NCI-H82 (cell line): Measurements from ENCODE around the gene FZD8.
A peak's percentile ranks its signal among the peaks of the same experiment; 100 is the strongest.

ENCODE experiments used
- DNase-seq: peaks from one replicate; lab custom pipeline; 2025; lab: John Stamatoyannopoulos, UW

FZD8 gene

DNA sequence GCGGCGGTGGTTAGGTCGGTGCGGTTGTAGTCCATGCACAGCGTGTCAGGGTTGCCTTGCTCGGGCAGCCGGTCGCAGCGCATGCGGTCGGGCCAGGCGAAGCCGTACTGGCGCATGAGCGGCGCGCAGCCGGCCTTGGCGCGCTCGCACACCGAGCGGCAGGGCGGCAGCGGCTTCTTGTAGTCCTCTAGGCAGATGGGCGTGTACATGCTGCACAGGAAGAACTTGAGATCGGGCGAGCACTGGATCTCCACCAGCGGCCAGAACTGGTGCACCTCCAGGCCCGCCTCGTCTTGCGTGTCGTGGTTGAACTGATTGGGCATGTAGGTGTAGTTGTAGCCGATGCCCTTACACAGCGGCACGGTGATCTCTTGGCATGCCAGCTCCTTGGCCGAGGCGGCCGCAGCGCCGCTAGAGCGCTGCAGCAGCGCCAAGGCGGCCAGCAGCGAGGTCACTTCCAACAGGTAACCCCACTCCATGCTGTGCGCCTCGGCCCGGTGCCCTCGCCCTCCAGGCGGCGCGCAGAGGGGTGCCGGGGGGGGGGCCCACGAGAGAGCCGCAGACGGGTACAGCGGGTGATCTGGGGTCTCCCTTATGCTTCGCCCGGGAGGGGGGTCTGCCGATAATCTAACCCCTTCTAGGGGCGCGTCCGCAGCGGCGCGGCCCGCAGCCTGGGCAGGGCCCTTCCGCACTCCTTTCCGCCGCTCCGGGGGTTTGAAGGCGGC is 983 bp downstream of the FZD8 start:
- peak; percentile 83 for DNase-seq

DNA sequence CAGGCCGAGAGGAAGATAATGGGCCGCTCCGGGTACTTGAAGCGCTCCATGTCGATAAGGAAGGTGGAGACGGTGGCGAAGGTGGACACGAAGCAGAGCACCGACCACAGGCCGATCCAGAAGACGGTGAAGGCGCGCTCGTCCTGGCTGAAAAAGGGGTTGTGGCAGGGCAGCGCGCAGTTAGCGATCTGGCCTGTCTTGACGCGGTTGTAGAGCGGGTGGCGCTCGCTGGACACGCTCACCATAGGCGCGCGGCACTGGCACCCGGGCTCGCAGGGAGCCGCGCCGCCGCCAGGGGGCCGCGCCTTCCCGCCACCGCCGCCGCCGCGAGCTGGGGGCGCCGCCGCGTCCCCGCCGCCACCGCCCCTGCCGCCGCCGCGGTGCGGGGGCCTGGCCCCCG is 1.6 kb downstream of the FZD8 start:
- DNase-seq: peak; percentile 73

DNA sequence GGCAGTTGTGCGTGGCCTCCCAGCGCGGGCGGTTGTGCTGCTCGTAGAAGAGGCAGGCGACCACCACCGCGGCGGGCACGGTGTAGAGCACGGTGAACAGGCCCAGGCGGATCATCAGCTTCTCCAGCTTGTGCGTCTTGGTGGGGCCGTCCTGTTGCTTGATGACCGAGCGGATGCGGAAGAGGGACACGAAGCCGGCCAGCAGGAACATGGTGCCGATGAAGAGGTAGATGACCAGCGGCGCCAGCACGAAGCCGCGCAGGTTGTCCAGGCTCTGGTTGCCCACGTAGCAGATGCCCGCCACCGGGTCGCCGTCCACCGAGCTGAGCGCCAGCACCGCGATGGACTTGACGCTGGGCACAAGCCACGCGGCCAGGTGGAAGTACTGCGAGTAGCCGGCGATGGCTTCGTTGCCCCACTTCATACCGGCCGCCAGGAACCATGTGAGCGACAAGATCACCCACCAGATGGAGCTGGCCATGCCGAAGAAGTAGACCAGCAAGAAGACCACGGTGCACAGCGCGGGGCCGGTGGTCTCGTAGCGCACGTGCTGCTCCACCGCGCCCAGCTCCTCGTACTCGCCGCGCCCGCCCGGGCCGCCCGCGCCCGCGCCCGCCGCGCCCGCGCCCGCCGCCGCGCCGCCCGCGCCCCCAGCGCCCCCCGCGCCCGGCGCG is 2.2 kb downstream of the FZD8 start:
- peak; percentile 52 for DNase-seq

DNA sequence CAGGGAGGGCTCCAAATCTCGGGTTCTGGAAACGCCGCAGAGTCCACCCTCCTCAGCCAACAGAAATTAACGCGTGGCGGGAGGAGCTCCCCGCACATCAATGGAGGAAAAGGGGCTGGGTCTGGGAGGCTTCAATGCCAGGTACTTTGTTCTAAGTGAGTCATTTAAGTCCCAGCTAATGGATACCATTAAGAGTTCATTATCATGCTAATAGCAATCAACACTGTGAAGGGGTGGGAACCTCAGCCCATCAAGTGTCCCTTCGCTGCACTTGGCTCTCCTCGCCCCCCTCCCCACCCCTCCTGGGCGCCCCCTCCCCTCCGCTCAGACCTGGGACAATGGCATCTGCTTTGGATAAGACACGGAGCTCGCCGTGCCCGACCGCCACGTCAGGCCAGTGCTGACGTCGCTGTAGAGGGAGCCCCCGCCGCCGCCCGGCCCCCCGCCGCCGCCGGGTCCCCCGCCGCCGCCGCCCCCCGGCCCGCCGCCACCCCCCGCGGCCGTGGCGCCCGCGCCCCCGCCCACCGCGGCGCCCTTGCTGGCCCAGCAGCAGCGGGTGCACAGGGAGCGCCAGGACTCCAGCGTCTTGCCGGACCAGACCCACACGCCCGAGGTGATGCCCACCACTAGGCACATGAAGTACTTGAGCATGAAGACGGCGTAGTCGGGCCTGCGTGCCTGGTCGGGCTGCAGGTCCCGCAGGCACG is 2.9 kb downstream of the FZD8 start:
- DNase-seq: peak; percentile 38

DNA sequence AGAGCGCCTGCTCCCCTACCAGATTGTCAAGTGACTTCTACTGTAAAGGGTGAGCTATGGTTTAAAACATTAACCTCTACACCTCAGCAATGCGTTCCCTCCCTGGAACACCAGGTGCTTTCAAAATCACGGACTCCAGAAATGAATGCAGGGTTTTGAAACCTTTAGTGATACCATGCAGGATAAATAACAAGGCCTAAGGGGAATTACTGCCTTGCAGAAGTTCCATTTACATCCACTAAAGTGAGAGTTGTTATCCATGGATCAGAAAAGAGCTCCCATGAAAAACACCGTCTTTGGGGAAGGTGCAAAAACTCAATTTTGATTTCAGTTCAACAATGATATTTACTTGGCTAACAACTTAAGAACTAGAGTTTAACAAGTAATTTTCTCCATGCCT is 4.0 kb downstream of the FZD8 start:
- peak; percentile 7 for DNase-seq

DNA sequence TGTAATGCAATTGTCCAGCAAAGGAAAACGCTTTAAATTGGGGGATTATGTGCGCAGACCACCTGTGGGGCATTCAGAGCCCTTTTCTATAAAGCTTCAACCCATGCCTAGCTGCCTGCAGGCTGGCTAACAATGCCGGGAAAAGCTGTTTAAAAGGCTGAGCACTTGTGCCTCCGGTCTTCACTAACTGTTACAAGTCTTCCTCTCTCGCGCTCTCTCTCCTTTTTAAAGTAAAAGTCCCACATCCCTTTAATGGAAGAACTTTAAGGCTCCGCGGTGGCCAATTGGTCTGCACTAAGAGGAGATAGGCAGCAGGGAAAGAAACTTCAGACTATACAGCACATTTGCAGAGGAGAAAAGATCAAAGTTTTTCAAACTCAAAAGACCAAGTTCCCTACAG is 4.6 kb downstream of the FZD8 start:
- DNase-seq: peak; percentile 57

DNA sequence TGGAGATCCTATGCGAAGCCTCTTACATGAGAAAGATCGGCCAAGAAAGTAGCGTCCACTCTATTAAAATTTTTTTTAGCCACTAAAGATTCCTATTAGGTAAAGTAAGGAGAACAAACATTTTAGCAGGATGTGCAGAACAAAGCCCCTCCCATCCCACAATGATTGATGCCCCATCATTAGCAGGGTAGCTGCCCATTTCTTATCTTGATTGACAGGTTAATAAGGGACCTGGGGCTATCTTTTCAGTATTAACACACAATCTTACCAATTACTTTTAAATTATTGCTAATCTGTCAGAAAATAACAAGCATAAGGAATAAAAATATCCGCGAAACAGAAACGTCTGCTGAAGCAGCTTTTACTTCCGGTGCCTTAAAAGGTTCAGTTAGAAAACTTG is 5.1 kb downstream of the FZD8 start:
- DNase-seq: peak; percentile 29

DNA sequence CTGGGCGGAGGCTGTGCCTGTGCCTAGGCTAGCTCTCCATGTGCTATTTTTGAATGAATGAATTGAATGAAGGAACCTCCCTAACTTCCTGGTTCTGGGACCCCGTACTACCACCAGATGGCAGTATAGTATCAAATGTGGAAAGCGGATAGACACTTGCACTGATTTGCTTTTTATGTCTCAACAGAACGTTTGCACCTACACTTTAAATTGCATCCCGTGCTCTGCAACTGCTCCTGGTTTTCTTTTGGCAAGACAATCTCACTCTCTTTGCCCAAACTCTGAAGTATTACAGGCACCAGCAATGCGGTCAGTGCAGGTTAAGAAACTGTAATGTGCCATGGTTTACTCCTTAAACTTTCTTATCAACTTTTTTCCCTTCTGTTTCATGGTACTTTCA is 6.5 kb downstream of the FZD8 start:
- peak; percentile 82 for DNase-seq

DNA sequence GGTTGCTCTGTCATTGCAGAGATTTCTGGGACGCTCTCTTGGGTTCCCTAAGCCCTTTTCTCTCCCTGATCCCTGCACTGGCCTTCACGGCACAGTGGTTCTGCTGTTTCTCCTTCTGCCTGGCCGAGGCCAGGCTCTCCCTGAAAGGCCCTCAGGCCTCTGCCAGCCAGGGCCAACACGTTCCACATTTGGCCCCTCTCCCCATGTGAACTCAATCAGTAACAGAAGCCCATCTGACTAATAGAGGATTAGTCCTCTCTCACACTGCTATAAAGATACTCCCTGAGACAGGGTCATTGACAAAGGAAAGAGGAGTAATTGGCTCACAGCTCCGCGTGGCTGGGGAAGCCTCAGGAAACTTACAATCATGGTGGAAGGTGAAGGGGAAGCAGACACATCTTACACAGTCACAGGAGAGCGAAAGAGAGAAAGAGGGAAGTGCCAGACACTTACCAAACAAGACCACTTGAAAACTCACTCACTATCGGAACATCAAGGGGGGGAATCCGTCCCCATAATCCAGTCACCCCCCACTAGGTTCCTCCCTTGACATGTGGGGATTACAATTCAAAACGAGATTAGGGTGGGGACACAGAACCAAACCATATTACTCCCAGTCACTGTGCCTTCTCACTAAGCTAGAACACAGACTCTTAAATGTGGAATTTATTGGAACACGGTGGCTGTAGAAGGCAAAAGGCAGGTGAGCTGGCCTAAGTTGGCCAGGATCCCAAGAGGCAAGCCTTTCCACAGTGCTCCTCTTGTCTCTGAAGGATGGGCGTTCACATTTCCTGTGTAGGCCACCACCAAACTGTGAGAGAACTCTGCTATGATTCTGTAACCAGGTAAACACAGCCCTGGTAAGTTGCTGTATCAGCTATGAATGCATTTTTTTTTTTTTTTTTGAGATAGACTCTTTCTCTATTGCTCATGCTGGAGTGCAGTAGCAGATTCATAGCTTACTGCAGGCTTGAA is 8.8 kb downstream of the FZD8 start:
- peak; percentile 92 for DNase-seq

DNA sequence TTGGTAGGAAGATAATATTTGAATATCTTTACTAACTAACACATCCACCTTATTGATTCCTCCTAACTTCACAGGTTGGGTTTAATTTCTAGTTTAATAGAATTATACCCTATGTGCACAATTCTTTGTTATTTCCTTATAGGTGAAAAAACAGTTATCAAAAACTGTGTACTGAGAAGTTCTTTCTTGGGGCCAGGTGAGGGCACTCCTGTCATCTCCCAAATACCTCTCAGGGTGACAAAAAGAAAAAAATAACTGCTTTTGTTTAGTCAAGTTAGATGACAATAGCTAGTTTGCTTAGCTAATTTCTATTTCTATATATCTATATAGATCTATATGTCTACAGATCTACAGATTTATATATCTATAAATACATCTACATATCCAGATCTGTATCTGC is 10.1 kb downstream of the FZD8 start:
- DNase-seq: no peak

DNA sequence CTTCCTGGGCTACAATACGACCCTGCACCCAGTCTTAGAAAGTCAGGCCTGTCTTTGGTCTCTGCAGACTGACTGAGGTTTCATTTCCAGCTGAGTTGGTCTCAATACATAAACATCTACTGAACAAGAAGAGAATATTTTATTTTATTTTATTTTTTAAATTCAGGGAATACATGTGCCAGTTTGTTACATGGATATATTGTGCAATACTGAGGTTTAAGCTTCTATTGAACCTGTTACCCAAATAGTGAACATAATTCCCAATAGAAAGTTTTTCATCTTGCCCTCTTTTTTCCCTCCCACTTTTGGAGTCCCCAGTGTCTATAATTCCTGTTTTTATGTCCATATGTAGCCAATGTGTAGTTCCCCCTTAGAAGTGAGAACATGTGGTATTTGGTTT is 10.7 kb downstream of the FZD8 start:
- DNase-seq: no peak

DNA sequence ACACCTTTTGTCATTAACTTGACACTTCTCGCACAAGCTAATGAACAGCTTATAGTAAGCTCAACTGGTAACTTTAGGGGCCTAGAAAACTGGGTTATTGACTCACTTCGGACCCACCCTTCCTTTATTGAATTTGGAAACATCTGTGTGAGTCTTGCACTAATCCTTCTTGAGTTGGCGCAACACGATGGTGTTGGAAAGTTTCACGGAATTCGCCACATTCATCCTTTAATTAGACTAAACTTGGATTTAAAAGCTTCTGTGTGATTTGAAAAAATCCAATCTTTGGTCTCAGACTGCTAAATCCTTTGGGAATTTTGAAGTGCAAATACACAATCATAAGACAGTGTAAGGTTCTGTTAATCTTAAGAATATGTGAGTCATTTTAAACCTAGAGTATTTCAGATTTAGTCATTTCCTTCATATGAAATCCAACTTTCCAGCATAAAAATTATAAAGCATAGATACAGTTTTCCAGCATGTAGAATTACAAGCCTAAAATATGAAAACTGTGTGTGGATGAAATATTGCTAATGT is 15.1 kb downstream of the FZD8 start:
- DNase-seq: peak; percentile 83

DNA sequence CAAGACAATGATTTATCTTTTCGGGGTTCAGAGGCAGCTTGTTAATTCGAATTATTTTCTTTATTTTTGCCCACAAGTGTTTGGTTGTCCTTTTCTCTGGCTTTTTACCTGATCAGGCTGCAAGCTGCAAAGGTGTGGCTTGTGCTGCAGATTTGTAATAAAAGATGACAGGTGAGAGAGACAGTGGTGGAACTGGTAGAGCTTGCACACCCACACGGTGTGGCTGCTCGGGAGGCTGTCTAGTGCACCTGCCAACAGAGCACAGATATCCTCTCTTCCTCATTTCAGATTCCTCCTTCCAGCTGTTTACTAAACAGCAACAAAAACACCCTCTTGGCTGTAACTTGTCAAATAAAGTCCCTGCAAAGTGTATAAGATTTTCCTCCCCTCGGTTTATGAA is 27.8 kb downstream of the FZD8 start:
- no peak for DNase-seq

DNA sequence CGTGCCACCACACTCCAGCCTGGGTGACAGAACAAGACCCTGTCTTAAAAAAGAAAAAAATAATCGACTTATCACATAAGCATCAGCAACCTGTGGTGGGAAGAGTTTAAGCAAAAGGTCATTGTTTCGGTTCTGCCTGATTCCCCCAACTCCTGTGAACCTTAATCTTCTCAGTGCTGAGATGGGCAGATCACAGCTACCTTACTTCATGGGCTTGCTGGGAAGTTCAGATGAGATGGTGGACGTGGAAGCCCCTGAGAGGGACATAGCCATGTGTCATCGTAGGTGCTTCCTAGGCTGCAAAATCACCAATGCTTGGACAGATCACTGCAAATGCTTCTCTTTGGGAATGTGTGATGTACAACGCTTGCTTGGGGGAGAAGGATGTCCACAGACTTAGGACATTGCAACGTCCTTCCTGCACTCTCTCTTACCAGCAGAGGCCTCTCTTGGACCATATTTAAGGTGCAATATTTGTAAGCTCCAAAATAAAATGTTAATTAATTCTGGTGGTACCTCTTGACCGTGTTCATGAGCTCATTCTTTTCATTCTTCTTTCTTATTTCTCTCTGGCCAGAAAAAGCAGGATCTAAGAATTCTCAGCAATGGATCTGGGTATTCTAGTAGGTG is 28.4 kb downstream of the FZD8 start:
- DNase-seq: peak; percentile 54

DNA sequence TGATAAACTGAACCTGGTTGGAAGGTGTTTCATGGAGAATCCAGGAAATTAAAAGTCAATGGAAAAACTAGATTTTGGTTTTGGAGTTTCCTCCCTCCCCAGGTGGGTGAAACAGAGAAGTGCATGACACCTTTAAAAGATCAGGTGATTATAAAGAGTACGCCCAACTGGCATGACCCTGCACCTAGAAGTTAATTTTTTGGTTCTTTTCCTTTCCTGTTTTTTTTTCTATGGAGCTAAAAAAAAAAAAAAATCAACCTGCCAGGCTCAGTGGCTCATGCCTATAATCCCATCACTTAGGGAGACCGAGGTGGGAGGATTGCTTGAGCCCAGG is 29.0 kb downstream of the FZD8 start:
- peak; percentile 46 for DNase-seq

DNA sequence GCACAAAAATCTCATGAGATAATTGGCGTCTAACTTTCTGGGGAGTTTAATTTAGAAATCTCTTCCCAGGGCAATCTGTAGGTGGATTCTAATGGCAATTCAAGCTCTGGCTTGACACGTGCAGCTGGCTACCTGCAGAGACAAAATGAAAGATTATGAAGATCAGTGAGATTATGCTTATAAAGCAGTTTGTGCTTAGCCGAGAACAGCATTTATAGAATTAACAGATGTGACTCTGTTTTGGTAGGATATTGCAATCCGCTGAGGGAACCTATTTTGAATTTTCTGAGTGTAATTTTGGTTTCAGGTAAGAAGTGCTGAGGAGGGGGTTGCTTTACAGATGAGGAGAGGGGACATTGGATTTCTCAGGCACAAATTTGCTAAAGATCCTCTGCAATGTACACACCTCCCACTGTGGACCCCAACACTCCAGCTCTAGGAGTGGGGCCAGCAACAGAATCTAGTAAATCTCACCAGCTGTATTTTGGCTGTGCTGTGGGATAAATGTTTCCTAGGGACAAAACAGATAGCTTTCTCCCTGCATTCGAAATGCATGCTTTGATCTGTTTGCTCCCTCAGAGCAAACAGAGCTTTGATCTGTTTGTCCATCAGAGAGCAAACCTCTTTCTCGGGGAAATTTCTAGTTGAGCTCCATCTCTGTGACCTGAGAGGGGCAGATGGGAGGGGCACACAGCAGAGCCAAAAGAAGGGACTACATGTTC is 29.6 kb downstream of the FZD8 start:
- DNase-seq: peak; percentile 50

DNA sequence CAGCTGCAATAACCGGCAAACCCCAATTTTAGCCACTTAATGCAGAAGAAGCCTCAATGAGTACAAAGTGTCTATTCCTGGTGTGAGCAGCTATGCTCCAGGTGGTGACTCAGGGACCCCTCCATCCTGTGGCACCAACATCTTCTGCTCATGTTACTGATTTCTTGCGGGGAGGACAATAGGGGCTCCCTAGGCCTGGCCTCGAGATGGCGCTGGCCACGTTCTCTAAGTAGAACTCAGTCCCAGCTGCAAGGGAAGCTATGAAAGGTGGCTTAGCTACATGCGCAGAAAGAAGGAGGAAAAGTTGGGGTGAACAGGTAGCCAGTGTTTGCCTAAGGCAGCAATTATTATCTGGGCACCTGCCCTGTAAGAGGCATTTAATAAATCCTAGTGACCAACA is 30.3 kb downstream of the FZD8 start:
- DNase-seq: peak; percentile 45

DNA sequence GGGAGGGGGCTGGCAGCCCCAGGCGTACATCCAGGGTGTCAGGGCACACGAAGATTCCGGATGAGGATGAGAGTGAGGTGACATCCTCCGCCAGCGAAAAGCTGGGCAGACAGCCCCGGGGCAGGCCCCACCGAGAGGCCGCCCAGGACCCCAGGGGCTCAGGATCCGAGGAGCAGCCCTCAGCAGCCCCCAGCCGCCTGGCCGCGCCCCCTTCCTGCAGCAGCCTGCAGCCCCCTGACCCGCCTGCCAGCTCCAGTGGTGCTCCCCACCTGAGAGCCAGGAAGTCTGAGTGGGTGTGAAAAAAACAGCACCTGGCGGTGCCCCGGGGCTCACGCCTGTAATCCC is 33.8 kb downstream of the FZD8 start:
- no peak for DNase-seq

DNA sequence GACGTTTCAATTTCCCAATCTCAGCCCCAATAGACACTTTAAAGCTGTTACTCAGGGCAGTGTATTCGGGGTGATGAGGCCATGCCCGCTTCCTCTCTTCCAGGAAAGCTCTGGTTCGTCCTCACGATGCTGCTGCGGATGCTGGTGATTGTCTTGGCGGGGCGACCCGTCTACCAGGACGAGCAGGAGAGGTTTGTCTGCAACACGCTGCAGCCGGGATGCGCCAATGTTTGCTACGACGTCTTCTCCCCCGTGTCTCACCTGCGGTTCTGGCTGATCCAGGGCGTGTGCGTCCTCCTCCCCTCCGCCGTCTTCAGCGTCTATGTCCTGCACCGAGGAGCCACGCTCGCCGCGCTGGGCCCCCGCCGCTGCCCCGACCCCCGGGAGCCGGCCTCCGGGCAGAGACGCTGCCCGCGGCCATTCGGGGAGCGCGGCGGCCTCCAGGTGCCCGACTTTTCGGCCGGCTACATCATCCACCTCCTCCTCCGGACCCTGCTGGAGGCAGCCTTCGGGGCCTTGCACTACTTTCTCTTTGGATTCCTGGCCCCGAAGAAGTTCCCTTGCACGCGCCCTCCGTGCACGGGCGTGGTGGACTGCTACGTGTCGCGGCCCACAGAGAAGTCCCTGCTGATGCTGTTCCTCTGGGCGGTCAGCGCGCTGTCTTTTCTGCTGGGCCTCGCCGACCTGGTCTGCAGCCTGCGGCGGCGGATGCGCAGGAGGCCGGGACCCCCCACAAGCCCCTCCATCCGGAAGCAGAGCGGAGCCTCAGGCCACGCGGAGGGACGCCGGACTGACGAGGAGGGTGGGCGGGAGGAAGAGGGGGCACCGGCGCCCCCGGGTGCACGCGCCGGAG is 34.4 kb downstream of the FZD8 start:
- no peak for DNase-seq

DNA sequence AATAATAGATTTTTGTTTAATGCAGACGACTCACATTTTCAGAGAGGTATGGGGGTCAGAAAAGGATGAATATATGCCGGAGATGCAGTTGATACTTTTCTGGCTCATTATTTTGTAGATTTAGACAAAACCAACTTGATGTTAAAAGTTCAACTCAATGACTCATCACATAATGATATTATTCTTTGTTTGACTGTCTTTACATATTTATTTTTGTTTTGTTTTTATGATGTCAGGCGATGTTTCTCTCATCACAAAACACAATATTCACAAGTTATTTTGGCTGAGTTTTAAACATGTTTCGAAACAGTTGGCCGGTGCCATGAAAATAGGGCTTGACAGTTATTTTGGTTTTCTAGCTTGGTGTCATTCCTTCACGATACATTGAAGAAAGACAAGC is 35.7 kb downstream of the FZD8 start:
- DNase-seq: no peak
